Pons (tissue), 1 donor: ENCODE data around the gene KIF2C.
"Not testable (repeated sequence)": the region's sequence is repeated elsewhere in the genome, so short reads cannot be mapped to it uniquely, and the experiment has no call there.

Experiments
- DNase-seq: peaks from one replicate; pipeline ENCODE4 v3.0.0-alpha.2; 2016; ENCODE audit warnings: low spot score

Gene KIF2C

GRCh38 chr1:44798481-44799365, 59.1 kb downstream of the KIF2C start:
- DNase-seq: no peak

- DNase-seq: peak; percentile 98
Observed at GRCh38 chr1:44799770-44800584, 60.3 kb downstream of the KIF2C start, which contains the start of gene PLK3. TSS of gene PLK3 (plus strand) at chr1:44800377. CDS start at chr1:44800464, 87 bp downstream.

GRCh38 chr1:44801491-44802305, 62.1 kb downstream of the KIF2C start:
- DNase-seq: no peak

- DNase-seq: peak; percentile 65
Observed at GRCh38 chr1:44802306-44803061, 62.8 kb downstream of the KIF2C start.

GRCh38 chr1:44803062-44803311, 63.4 kb downstream of the KIF2C start:
- DNase-seq: no peak

GRCh38 chr1:44803312-44804095, 63.9 kb downstream of the KIF2C start:
- no peak for DNase-seq

- DNase-seq: no peak
Observed at GRCh38 chr1:44805311-44806024, 65.8 kb downstream of the KIF2C start.

- no peak for DNase-seq
Observed at GRCh38 chr1:44806025-44806703, 66.5 kb downstream of the KIF2C start.

- DNase-seq: no peak
Observed at GRCh38 chr1:44806704-44807363, 67.2 kb downstream of the KIF2C start, which contains the start of gene DYNLT4. TSS of gene DYNLT4 (minus strand) at chr1:44807351. CDS start at chr1:44806668, 683 bp downstream.

GRCh38 chr1:44807364-44808062, 67.9 kb downstream of the KIF2C start:
- peak; percentile 91 for DNase-seq

GRCh38 chr1:44808063-44808937, 68.7 kb downstream of the KIF2C start, which contains the start of gene BTBD19:
TSS of gene BTBD19 (plus strand) at chr1:44808523. CDS start at chr1:44808821, 298 bp downstream.
- DNase-seq: peak; percentile 69

GRCh38 chr1:44808938-44809917, 69.6 kb downstream of the KIF2C start:
- DNase-seq: peak; percentile 59

- peak; percentile 47 for DNase-seq
Observed at GRCh38 chr1:44810101-44810761, 70.6 kb downstream of the KIF2C start.

GRCh38 chr1:44810762-44811105, 71.1 kb downstream of the KIF2C start:
- not testable (repeated sequence) for DNase-seq

- DNase-seq: no peak
Observed at GRCh38 chr1:44811234-44811633, 71.6 kb downstream of the KIF2C start.
